Stimulated activated CD4-positive, alpha-beta T cell treated with anti-CD3 and anti-CD28 coated beads, Interleukin-12 subunit alpha, Interleukin-12 subunit beta, amount 100 ng/mL, for 24 hours (primary cell): ENCODE results near the gene N4BP2L2.
A peak's percentile ranks its signal among the peaks of the same experiment; 100 is the strongest.

Experiments
- DNase-seq, 2 experiments: peaks; one replicate each; pipeline ENCODE4 v3.0.0-alpha.2; 2020; ENCODE audit warnings: low read depth in 2 of 2

N4BP2L2 gene

GRCh38 chr13:32468502-32469142, 70.0 kb downstream of the N4BP2L2 start:
- DNase-seq: no peak

- DNase-seq: no peak
These were observed 82.0 kb downstream of the N4BP2L2 start for GRCh38 chr13:32456591-32456990.

GRCh38 chr13:32455594-32455903, 83.0 kb downstream of the N4BP2L2 start:
- DNase-seq: no peak

- no peak for DNase-seq
These were observed 83.6 kb downstream of the N4BP2L2 start for GRCh38 chr13:32454886-32455593.

GRCh38 chr13:32453981-32454380, 84.6 kb downstream of the N4BP2L2 start:
- DNase-seq: no peak

GRCh38 chr13:32448972-32449371, 89.6 kb downstream of the N4BP2L2 start:
- no peak for DNase-seq

DNA sequence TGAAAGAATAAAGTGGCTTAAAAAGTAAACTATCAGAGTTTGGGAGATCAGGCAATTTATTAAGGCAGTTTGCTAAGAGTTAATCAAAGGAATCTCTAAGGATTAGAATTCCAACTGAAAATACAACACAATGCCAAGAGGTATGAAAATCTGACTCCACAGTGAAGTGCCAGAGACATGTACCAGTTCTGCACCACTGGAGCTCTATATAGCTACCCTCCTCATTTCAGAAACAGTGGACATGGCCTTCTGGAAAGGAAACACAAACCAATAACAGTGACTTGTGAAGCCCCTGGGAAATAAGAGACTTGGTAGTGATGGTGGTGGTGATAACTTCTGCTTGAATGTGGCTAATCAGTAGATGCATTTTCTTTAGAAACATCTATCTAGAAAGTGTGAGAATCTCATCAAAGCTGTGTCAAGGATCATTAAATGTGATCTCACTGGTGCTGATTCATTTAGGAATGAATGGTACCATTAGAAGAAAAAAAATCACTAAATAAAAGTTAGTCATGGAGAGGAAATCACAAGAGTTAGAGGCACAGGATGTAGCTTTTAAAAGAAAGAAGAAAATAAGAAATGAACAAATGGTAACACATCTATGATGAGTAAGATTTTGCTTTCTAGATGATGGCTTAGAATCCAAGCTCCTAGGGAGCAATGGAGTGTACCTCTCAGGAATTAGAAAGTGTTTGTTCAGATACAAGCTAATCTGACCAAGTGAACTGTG, 90.5 kb downstream of the N4BP2L2 start:
- DNase-seq: no peak

- no peak for DNase-seq
These were observed 91.7 kb downstream of the N4BP2L2 start for GRCh38 chr13:32446773-32447465.

- no peak for DNase-seq
These were observed 92.4 kb downstream of the N4BP2L2 start for GRCh38 chr13:32446220-32446619.

DNA sequence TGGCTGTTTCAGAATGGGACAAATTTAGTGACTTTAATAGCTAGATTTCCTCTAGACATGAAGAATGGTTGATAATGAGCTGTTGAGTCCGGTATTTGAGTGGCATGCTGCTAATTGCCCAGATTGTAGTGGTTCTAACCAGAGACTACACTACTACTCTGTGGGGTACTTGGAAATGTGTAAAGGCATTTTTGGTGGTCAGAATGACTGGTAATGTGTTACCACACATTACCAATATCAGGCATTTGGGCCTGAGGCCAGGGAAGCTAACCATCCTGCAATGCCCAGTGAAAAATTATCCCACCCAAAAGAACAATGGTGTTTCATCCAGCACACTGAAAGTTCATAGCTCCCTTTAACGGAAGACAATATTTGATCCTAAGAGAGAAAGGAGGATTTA, 93.1 kb downstream of the N4BP2L2 start:
- DNase-seq: no peak

DNA sequence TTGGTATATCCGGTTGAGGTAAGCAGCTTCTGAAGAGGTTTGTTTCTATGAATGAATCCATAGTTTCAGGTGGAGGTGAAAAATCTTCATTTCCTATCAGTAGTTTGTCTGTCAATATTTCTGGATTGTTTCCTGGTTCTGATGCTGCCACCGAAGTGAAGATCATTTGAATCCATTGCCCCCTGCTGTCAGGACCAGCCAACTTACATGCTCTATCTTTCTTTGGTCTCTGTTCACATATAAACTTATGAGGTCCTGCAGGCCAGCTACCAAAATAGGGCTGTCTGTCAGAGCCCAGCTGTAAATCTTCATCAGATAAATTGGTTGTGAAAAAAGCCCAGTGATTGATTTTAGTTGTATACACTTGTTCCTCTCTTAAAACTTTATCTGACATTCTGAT, 95.5 kb downstream of the N4BP2L2 start:
- DNase-seq: no peak

- no peak for DNase-seq
These were observed 99.7 kb downstream of the N4BP2L2 start for GRCh38 chr13:32438871-32439270.

- DNase-seq: no peak
These were observed 105.7 kb downstream of the N4BP2L2 start for GRCh38 chr13:32432856-32433255.

DNA sequence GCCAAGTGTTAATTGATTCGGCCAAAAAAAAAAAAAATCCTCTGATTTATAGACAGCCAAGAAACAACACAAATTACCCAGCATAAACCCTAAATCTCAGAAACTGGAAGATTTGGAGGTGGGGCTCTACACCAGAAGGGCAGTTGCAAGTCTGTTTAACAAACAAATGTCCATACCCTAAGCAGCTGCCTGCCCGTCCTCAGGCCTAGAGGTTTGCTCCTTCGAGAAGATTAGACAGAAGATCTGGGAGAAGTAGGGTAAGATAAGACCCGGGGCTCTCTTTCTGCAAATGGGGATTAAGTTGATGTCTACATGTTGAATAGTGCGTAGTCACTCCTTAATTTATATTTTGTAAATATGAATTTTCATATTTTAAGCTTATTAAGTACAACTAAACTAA, 107.2 kb downstream of the N4BP2L2 start:
- no peak for DNase-seq

GRCh38 chr13:32430018-32430747, 108.4 kb downstream of the N4BP2L2 start:
- no peak for DNase-seq

DNA sequence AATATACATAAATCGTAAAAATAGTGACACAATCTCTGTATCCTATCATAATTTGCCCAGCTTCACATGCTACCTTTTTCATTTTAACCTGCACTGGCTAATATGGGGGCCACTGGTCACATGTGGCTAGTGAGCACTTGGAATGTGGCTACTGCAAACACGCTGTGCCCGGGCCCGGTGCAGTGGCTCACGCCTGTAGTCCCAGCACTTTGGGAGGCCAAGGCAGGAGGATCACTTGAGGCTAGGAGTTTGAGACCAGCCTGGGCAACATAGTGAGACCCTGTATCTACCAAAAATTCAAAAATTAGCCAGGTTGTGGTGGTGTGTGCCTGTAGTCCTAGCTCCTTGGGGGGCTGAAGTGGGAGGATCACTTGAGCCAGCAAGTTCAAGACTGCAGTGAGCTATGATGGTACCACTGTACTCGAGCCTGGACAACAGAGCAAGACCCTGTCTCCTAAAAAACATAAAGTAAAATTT, 109.1 kb downstream of the N4BP2L2 start:
- no peak for DNase-seq

DNA sequence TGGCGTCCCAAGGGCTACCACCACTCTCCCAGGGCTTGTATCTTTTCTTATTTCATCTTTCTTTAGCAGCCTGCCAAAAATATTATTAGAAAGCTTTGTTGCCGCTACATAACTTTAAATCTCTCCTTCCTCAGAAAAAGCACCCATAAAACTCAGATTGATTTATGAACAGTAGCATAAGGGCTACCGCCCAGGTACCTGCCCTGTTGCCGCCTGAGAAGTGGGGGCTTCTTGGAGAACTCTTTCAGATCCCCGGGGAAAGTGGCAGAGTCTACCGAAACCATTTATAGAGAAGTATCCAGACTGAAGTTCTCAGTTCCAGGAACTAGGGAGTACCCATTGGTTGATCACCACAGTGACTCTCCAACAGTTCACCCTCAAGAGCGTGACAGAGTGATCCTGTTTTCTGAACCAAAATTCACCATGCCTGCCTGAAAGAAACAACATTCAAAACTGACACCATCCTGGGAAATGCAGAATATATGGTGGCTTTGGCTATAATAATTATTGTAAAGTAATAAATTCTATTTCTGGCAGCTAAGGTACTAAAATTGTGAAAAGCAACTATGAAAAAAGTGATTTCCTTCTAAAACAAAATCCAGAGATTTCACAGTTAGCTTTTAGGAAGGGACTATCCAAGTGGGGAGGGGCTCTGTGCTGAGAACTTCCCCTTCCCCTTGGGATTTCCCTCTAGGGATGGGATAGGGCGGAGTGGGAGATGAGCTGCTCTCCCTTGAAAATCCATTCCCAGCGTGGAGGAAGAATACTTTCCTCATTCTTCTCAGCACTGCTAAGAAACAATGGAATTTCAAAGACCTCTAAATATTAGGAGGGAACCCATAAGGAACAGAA, 109.8 kb downstream of the N4BP2L2 start:
- DNase-seq: no peak

DNA sequence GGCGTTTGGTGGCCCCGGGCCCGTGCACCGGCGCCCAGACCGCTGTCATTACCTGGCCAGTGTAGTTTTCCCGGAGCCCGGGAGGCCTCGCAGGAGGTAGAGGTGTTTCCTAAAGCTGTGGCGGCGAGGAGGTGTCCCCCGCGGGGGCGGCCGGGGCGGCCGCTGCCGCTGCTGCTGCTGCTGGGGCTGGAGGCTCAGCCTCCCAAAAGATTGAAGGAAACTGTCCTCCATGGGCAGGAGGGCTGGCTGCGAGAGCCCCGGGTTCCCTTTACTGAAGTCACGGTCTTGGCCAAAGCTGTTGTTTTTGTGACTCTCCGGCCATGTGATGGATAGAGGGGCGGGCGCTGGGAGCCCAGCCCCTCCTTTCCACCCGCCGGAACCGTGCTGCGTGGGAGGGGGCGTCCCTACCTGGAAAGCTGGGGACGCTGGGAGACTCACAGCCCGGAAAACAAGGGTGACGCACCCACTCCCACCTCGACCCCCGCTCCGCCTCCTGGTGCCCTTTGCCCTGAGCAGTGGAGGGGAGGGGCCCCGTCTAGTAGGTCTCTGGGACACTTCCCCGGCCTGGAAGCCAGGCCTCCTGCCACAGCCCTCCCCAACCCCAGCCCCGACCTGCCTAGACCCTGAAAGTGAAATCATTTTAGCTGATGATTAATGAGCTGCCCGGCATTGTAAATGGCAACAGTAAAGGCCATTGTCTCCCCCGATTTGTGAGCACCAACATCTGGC, 110.6 kb downstream of the N4BP2L2 start, which contains the start of gene N4BP2L1:
Gene N4BP2L1 (minus strand): TSS at position 279 of the 729 bp plus-strand sequence. CDS start 48 bp downstream, at position 231.
- DNase-seq: peak; percentile 68 to 83

GRCh38 chr13:32426990-32427851, 111.4 kb downstream of the N4BP2L2 start:
- DNase-seq: peak; percentile 17 to 43
